HUES64 (cell line): ENCODE data around the gene TBC1D26.
"Not testable (repeated sequence)": the region's sequence is repeated elsewhere in the genome, so short reads cannot be mapped to it uniquely, and the experiment has no call there.

Experiments
- H3K27ac ChIP-seq: 2 replicates; pipeline ENCODE4 v1.7.0; 2013; ENCODE audit warnings: low read depth, low read length, inconsistent platforms
- H3K27me3 ChIP-seq: 2 replicates; pipeline ENCODE4 v1.6.1; 2013; ENCODE audit warnings: mild to moderate bottlenecking, low read length; ENCODE audit not compliant: insufficient read depth
- H3K36me3 ChIP-seq: 2 replicates; pipeline ENCODE4 v1.6.1; 2013; ENCODE audit warnings: mild to moderate bottlenecking, low read length; ENCODE audit not compliant: insufficient read depth
- H3K4me1 ChIP-seq: 2 replicates; pipeline ENCODE4 v1.6.1; 2013; ENCODE audit warnings: mild to moderate bottlenecking, low read length, moderate library complexity; ENCODE audit not compliant: insufficient read depth
- H3K4me3 ChIP-seq: 2 replicates; pipeline ENCODE4 v1.5.1; 2013; ENCODE audit warnings: mild to moderate bottlenecking, low read length, moderate library complexity
- H3K9ac ChIP-seq: 2 replicates; pipeline ENCODE4 v1.6.1; 2013; ENCODE audit warnings: mild to moderate bottlenecking, low read depth, low read length
- H3K9me3 ChIP-seq: 2 replicates; pipeline ENCODE4 v1.6.1; 2013; ENCODE audit warnings: low read depth, low read length; ENCODE audit not compliant: insufficient read depth
- WGBS: fragments of 150-250, 120-280 bp; methylation state at CpG from one replicate; pipeline ENCODE4 v1.1.7; 2013; ENCODE audit warnings: missing lambda C conversion rate; 5-methylcytosine and 5-hydroxymethylcytosine counted together

The TBC1D26 gene

DNA sequence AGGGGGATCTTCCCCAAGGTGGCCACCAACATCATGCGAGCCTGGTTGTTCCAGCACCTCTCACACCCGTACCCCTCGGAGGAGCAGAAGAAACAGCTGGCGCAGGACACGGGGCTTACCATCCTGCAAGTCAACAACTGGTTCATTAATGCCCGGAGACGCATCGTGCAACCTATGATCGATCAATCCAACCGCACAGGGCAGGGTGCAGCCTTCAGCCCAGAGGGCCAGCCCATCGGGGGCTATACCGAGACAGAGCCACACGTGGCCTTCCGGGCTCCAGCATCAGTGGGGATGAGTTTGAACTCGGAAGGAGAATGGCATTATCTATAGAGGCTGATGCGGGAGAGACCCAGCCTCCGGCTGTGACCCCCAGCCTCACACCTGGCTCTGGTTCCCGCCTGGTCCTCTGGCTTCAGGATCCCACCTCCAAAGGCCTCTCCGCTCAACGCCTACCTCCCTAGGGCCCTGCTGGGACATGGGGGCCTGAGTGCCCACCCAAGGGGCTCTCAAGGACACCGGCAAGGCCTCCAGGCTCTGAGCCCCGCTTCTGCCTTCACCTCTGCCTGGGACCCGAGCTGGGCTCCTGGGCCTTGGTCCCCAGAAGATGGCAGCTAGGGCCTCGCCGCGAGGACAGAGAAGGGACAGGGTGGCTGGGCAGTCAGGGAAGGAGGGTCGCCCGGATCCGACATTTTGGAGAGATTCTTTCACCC, 55.4 kb downstream of the TBC1D26 start:
- H3K9me3 ChIP-seq, H3K27me3 ChIP-seq, H3K4me3 ChIP-seq, H3K9ac ChIP-seq, H3K36me3 ChIP-seq, H3K27ac ChIP-seq, H3K4me1 ChIP-seq: not testable (repeated sequence)
- WGBS = 96% methylated on average over 28 of the region's 29 CpGs

DNA sequence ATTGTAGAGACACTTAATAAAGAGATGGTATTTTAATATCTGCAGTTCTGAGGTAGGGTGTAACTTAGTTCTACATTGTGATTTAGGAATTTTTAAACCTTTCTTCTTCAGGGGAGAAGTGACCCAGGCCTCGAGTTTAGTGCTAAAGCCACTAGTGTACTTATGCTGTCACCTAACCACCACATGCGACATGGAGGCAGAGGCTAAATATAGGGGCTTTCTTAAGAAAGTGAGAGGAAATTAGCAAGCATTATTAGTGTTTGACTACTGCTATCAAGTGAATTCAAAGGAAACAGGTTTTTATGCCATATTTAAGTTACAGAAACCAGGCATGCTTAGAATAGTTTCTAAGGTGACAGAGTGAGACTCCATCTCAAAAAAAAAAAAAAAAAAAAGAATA, 56.3 kb downstream of the TBC1D26 start:
- no CpG with 5 or more reads among the region's 2 CpGs for WGBS
- not testable (repeated sequence) for H3K4me3 ChIP-seq, H3K27me3 ChIP-seq, H3K4me1 ChIP-seq, H3K9me3 ChIP-seq, H3K27ac ChIP-seq, H3K9ac ChIP-seq, H3K36me3 ChIP-seq
